ENCODE measurements around the gene PCDHGA6.
"Not testable (repeated sequence)": the region's sequence is repeated elsewhere in the genome, so short reads cannot be mapped to it uniquely, and the experiment has no call there.

PCDHGA6 gene

GRCh38 chr5:141392429-141393198 lies 18.9 kb downstream of the PCDHGA6 start, which contains the start of gene PCDHGA8:
Gene PCDHGA8 (plus strand): TSS chr5:141392633. CDS start chr5:141392814, 181 bp downstream.
- no peak for DNase-seq (ENCODE audit: low read depth)

GRCh38 chr5:141393267-141393666 lies 19.6 kb downstream of the PCDHGA6 start:
- DNase-seq (ENCODE audit: low read depth): no peak

- not testable (repeated sequence) for DNase-seq (ENCODE audit: low read depth)
Measured at GRCh38 chr5:141394401-141395187, 20.9 kb downstream of the PCDHGA6 start.

GRCh38 chr5:141397756-141398551 lies 24.3 kb downstream of the PCDHGA6 start, which contains the start of gene PCDHGB5:
Gene PCDHGB5 (plus strand): TSS chr5:141397947. CDS start chr5:141398128, 181 bp downstream.
- not testable (repeated sequence) for DNase-seq (ENCODE audit: low read depth)

- DNase-seq (ENCODE audit: low read depth): no peak
Measured at GRCh38 chr5:141398608-141399007, 24.9 kb downstream of the PCDHGA6 start.

GRCh38 chr5:141399555-141400258 lies 26.0 kb downstream of the PCDHGA6 start:
- no peak for DNase-seq (ENCODE audit: low read depth)

GRCh38 chr5:141402553-141403243 lies 29.0 kb downstream of the PCDHGA6 start, which contains the start of gene PCDHGA9:
Gene PCDHGA9 (plus strand): TSS chr5:141402778. CDS start chr5:141402953, 175 bp downstream.
- DNase-seq (ENCODE audit: low read depth): no peak

GRCh38 chr5:141403387-141403786 lies 29.7 kb downstream of the PCDHGA6 start:
- no peak for DNase-seq (ENCODE audit: low read depth)

- DNase-seq (ENCODE audit: low read depth): not testable (repeated sequence)
Measured at GRCh38 chr5:141407790-141408505, 34.3 kb downstream of the PCDHGA6 start, which contains the start of gene PCDHGB6. Gene PCDHGB6 (plus strand): TSS chr5:141408021. CDS start chr5:141408203, 182 bp downstream.

- DNase-seq (ENCODE audit: low read depth): no peak
Measured at GRCh38 chr5:141409598-141410306, 36.1 kb downstream of the PCDHGA6 start.

GRCh38 chr5:141411575-141411974 lies 37.9 kb downstream of the PCDHGA6 start:
- DNase-seq (ENCODE audit: low read depth): no peak

GRCh38 chr5:141412854-141413539 lies 39.3 kb downstream of the PCDHGA6 start, which contains the start of gene PCDHGA10:
Gene PCDHGA10 (plus strand): TSS chr5:141412987. CDS start chr5:141413176, 189 bp downstream.
- DNase-seq (ENCODE audit: low read depth): peak; percentile 51

- DNase-seq (ENCODE audit: low read depth): no peak
Measured at GRCh38 chr5:141413540-141414069, 39.9 kb downstream of the PCDHGA6 start.

GRCh38 chr5:141414548-141415274 lies 41.0 kb downstream of the PCDHGA6 start:
- not testable (repeated sequence) for DNase-seq (ENCODE audit: low read depth)

GRCh38 chr5:141415275-141415618 lies 41.6 kb downstream of the PCDHGA6 start:
- DNase-seq (ENCODE audit: low read depth): not testable (repeated sequence)

GRCh38 chr5:141417494-141418172 lies 43.9 kb downstream of the PCDHGA6 start, which contains the start of gene PCDHGB7:
Gene PCDHGB7 (plus strand): TSS chr5:141417677. CDS start chr5:141417860, 183 bp downstream.
- peak; percentile 70 for DNase-seq (ENCODE audit: low read depth)
